ENCODE data around the gene RBPJ.

- TF ChIP-seq CTCF (conservative IDR thresholded peaks at IDR 0.05; ENCODE audit: low read length) (peak; percentile 69), EZH2phosphoT487 (IDR thresholded peaks at IDR 0.05; ENCODE audit: borderline replicate concordance, low read depth, low read length) (no peak)
Observed at GRCh38 chr4:26424838-26425237, 104.0 kb downstream of the RBPJ start.
